ENCODE data around the gene TTF1.

GRCh38 chr9:132430998-132431397 is 24.4 kb upstream of the TTF1 start:
- TF ChIP-seq, protein P1, sequence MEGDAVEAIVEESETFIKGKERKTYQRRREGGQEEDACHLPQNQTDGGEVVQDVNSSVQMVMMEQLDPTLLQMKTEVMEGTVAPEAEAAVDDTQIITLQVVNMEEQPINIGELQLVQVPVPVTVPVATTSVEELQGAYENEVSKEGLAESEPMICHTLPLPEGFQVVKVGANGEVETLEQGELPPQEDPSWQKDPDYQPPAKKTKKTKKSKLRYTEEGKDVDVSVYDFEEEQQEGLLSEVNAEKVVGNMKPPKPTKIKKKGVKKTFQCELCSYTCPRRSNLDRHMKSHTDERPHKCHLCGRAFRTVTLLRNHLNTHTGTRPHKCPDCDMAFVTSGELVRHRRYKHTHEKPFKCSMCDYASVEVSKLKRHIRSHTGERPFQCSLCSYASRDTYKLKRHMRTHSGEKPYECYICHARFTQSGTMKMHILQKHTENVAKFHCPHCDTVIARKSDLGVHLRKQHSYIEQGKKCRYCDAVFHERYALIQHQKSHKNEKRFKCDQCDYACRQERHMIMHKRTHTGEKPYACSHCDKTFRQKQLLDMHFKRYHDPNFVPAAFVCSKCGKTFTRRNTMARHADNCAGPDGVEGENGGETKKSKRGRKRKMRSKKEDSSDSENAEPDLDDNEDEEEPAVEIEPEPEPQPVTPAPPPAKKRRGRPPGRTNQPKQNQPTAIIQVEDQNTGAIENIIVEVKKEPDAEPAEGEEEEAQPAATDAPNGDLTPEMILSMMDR (IDR thresholded peaks at IDR 0.05 in 4 of 5, conservative IDR thresholded peaks at IDR 0.05 in 1 of 5): no peak
- no peak for TF ChIP-seq POLR2A (IDR thresholded peaks at IDR 0.05)

Data from gastrocnemius medialis (tissue), 4 donors.